ENCODE results near the gene CLTA. TPM values are rescaled to one million over a fixed set of nuclear protein-coding genes. Genes with fewer than 3 reads are reported as not detected.
A peak's percentile ranks its signal among the peaks of the same experiment; 100 is the strongest.

CLTA gene
- total RNA-seq, 1 donor from 2014 or later, result 199 TPM

- no peak for TF ChIP-seq CTCF (IDR thresholded peaks at IDR 0.05)
- TF ChIP-seq EZH2 (IDR thresholded peaks at IDR 0.05), result no peak
- TF ChIP-seq EZH2phosphoT487 (IDR thresholded peaks at IDR 0.05), result no peak
- Histone ChIP-seq H3K79me2 (ENCODE audit: low read depth) (peaks cover 79% of the 10 kb centered on the region), H3K4me1 (no peaks in the 10 kb centered on the region), H2AFZ (replicated peaks) (no peak overlapping the region), H3K4me2 (no peak overlapping the region), H3K36me3 (peaks cover 8% of the 10 kb centered on the region), H3K4me3 (no peak overlapping the region), H3F3A (ENCODE audit: low read depth) (no peaks in the 10 kb centered on the region), H3K9me3 (ENCODE audit: low read depth) (no peaks in the 10 kb centered on the region), H3K27ac (no peak overlapping the region), H3K27me3 (no peaks in the 10 kb centered on the region), H3K9ac (no peak overlapping the region), H4K20me1 (ENCODE audit: low read depth) (peaks cover 19% of the 10 kb centered on the region)
- H3K27ac Mint-ChIP-seq, result no peak overlapping the region
- DNase-seq (ENCODE audit: low spot score), result no peak
- H3K4me3 Mint-ChIP-seq, result no peak overlapping the region
- H3K36me3 Mint-ChIP-seq, result peaks cover 3% of the 10 kb centered on the region
- peaks cover 2% of the 10 kb centered on the region for H3K27me3 Mint-ChIP-seq (ENCODE audit: insufficient read depth, low read depth)
- H3K4me1 Mint-ChIP-seq, result no peaks in the 10 kb centered on the region
- H3K9me3 Mint-ChIP-seq, result no peaks in the 10 kb centered on the region
Measured at GRCh38 chr9:36251428-36251827, 60.7 kb downstream of the CLTA start.

GRCh38 chr9:36258208-36258995 is 67.7 kb downstream of the CLTA start, which contains the start of gene GNE:
GNE (minus strand) TSS chr9:36258448; CDS start chr9:36249355, 9,093 bp downstream.
- Histone ChIP-seq H3K4me3 (peak within 1 kb of the TSS; percentile 59), H4K20me1 (ENCODE audit: low read depth) (peaks cover 4% of the 10 kb centered on the region), H3K4me2 (peak within 1 kb of the TSS; percentile 85), H3K9me3 (ENCODE audit: low read depth) (no peaks in the 10 kb centered on the region), H3K27ac (peak within 1 kb of the TSS; percentile 55), H3K36me3 (no peaks in the 10 kb centered on the region), H3K79me2 (ENCODE audit: low read depth) (peaks cover 40% of the 10 kb centered on the region), H3K27me3 (no peaks in the 10 kb centered on the region), H2AFZ (replicated peaks) (peak within 1 kb of the TSS; percentile 83), H3F3A (ENCODE audit: low read depth) (peaks cover 10% of the 10 kb centered on the region), H3K9ac (peak within 1 kb of the TSS; percentile 35), H3K4me1 (no peaks in the 10 kb centered on the region)
- DNase-seq (ENCODE audit: low spot score), result peak; percentile 97
- peak within 1 kb of the TSS; percentile 95 for H3K27ac Mint-ChIP-seq
- H3K27me3 Mint-ChIP-seq (ENCODE audit: insufficient read depth, low read depth), result peaks cover 6% of the 10 kb centered on the region
- peaks cover 10% of the 10 kb centered on the region for H3K4me1 Mint-ChIP-seq
- peak within 1 kb of the TSS; percentile 96 for H3K4me3 Mint-ChIP-seq
- H3K36me3 Mint-ChIP-seq, result peaks cover 7% of the 10 kb centered on the region
- TF ChIP-seq CTCF (IDR thresholded peaks at IDR 0.05) (no peak), EZH2phosphoT487 (IDR thresholded peaks at IDR 0.05) (no peak), EZH2 (IDR thresholded peaks at IDR 0.05) (no peak)
- peaks cover 4% of the 10 kb centered on the region for H3K9me3 Mint-ChIP-seq

GRCh38 chr9:36258996-36259533 is 68.3 kb downstream of the CLTA start:
- Histone ChIP-seq H3K4me2 (peak overlapping the region; percentile 85), H3K9me3 (ENCODE audit: low read depth) (no peaks in the 10 kb centered on the region), H3K9ac (peak overlapping the region; percentile 35), H3K27me3 (no peaks in the 10 kb centered on the region), H3K36me3 (no peaks in the 10 kb centered on the region), H3K4me3 (peak overlapping the region; percentile 59), H3K79me2 (ENCODE audit: low read depth) (peaks cover 34% of the 10 kb centered on the region), H4K20me1 (ENCODE audit: low read depth) (peaks cover 2% of the 10 kb centered on the region), H3F3A (ENCODE audit: low read depth) (peaks cover 10% of the 10 kb centered on the region), H3K4me1 (no peaks in the 10 kb centered on the region), H3K27ac (peak overlapping the region; percentile 55), H2AFZ (replicated peaks) (peak overlapping the region; percentile 83)
- peak overlapping the region; percentile 95 for H3K27ac Mint-ChIP-seq
- peak overlapping the region; percentile 96 for H3K4me3 Mint-ChIP-seq
- H3K9me3 Mint-ChIP-seq, result peaks cover 4% of the 10 kb centered on the region
- DNase-seq (ENCODE audit: low spot score), result no peak
- peaks cover 7% of the 10 kb centered on the region for H3K36me3 Mint-ChIP-seq
- peaks cover 4% of the 10 kb centered on the region for H3K27me3 Mint-ChIP-seq (ENCODE audit: insufficient read depth, low read depth)
- TF ChIP-seq CTCF (IDR thresholded peaks at IDR 0.05), result no peak
- TF ChIP-seq EZH2phosphoT487 (IDR thresholded peaks at IDR 0.05), result no peak
- TF ChIP-seq EZH2 (IDR thresholded peaks at IDR 0.05), result no peak
- H3K4me1 Mint-ChIP-seq, result peaks cover 10% of the 10 kb centered on the region

Other genes starting within 250 kb of the CLTA start
- gene OR2S2, start 232.8 kb upstream of the CLTA start, total RNA-seq (ENCODE audit: low replicate concordance), result not detected in 2 replicates
- gene RECK, start 154.0 kb upstream of the CLTA start, total RNA-seq (ENCODE audit: low replicate concordance), result 11.0 and 12.2 TPM in 2 replicates
- 12.4 and 17.4 TPM in 2 replicates for gene GLIPR2, start 54.2 kb upstream of the CLTA start, total RNA-seq (ENCODE audit: low replicate concordance)
- not detected in 2 replicates for gene CCIN, start 21.5 kb upstream of the CLTA start, total RNA-seq (ENCODE audit: low replicate concordance)
- 25.2 and 26.8 TPM in 2 replicates for gene GNE, start 67.5 kb downstream of the CLTA start, total RNA-seq (ENCODE audit: low replicate concordance)
- gene RNF38, start 209.3 kb downstream of the CLTA start, total RNA-seq (ENCODE audit: low replicate concordance), result 49.8 and 63.8 TPM in 2 replicates